Activated CD4-positive, alpha-beta T cell treated with anti-CD3 and anti-CD28 coated beads for 48 hours (primary cell): Measurements from ENCODE around the gene DUT.

Experiments
- DNase-seq: peaks from one replicate; pipeline ENCODE4 v3.0.0-alpha.2; 2020

Gene DUT

DNA sequence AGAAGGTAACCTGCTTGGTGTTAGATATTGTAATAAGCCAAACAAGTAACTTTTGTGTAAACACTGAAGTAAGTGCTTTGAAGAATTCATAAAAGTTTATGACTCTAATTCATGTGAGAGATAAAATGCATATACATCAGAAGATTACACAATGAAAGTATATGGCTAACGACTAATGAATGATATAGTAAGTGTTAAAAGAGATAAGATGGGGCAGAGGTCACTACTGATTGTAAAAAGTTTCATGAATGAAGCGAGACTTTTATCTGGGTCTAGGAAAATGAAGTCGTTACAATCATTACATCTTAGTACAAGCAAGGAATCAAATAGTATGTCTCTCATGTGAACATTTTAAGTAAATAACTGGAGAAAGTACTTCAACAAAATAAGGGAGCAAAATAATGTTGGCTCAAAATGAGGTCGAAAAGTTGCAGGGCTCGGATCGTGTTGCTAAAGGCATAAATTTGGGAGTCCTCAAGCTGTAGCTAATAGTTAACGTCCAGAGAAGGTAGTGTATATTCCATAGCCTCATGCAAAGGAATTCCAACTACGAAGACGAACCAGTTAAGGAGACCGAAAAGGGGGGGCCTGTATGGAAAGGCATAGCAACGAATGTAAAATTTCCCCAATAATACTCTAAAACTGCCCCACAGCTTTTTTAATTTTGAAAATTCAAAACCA lies 984 bp upstream of the DUT start:
- no peak for DNase-seq

DNA sequence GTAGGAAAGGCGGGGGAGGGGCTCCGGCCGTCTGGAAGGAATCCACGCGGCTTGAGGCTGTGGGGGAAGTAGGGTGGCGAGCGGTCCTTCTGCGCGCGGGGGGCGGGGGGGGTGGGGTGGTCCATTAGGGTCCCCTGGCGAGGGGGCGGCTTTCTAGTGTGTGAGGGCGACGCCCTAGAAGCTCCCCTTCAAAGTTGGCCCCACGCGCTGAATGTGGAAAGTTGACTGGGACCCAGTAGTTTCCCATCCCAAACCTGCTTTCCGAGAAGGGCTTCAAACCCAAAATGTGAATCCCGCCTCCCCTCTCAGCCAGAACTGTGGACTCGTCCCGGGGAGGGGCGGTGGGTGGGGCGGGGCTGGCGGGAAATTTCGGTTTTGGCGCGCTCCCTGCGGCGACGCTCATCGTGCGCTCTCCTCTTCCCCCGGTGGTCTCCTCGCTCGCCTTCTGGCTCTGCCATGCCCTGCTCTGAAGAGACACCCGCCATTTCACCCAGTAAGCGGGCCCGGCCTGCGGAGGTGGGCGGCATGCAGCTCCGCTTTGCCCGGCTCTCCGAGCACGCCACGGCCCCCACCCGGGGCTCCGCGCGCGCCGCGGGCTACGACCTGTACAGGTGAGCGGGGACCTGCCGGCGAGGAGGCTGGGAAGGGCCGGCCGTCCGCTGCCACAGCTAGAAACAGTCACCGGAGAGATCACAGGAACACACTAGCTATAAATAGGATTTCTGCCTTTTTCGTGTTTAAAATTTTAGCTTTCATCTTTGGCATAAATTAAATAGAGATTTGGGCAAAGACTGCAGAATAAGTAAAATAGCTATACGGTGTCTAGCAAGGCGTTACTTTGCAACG lies 790 bp downstream of the DUT start:
- peak; percentile 83 for DNase-seq

DNA sequence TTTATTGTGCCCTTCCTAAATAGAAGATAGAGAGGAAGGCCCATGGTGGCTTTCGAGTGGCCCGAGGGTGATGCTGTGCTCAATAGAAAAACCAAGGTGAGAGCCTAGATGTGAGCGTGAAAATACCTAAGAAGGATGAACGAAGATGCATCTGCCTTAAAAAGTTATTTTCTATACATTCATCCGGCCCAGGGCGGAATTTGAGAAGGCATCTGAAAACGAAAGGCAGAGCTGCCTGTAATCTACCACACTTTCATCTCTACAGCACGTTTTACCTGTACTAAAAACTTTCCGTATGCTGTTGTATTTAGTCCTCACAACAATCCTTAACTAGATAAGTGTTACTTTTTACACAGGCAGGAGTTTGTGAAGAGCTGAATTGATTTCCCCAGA lies 1.4 kb downstream of the DUT start:
- peak; percentile 25 for DNase-seq

DNA sequence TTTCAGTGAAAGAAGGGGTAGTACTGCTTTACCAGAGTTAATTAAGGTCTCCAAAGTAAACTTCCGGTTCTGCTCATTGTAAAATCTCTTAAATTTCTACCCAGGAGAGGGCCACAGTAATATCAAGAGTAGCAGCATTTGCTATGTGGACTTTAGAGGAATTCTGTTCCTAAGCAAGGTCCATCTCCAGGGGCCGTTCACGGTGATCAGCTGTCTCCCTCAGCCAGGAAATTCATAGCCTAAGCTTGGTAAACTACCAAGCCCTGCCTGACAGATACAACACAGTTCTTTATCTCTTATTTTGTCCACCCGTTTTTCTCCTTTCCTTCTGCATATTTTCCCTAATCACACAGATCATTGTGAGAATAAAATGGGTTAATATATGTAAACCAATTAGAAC lies 2.3 kb downstream of the DUT start:
- DNase-seq: no peak

DNA sequence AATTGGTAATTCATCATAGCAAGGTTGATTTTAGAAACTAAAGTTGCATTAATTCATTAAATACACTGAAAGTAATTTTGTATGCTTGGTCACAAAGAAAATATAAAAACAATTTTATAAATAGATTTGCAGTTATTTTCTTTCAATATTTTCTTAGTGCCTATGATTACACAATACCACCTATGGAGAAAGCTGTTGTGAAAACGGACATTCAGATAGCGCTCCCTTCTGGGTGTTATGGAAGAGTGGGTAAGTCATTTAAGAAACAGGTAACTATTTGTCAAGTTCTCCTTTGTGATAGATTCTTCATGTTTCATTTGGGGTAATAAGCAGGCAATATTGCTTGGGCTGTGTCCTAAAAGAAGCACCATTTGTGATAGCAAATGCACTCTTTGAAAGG lies 3.0 kb downstream of the DUT start:
- no peak for DNase-seq

DNA sequence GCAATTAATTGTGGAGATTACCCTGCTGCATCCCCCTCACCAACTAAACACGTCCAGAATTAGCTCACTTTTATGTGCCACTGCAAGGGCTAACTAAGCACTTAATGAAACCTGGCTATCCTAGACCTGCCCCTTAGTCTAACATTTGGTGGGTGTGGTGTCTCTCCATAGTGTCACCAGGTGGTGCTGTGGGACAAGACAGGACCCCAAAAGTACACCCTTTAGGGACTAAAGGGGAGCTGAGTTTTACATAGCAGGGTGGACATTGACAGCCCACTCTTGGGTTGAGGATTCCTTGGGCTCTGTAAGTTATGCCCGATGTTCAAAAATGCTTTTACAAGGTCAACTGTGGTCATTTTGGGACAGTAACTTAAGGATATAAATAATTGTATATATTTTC lies 5.7 kb downstream of the DUT start:
- DNase-seq: peak; percentile 10

DNA sequence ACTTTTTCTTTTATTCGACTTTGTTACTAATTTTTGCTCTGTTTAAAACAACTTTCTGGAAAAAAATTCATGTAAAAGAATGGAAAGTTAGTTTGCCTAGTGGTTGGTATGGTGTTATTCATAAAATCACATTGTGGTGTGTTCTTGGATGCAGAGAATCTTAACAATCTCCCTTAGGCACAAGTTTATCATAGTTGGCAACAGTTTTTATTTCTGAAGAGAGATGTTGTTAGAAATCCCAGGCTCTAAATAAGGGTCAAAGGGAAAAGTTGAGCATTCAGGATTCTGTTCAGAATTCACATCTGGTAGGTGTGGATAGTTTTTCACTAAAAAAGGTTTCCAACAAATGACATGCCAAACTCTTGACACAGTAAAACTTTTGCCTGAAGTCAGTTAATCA lies 6.4 kb downstream of the DUT start:
- no peak for DNase-seq

DNA sequence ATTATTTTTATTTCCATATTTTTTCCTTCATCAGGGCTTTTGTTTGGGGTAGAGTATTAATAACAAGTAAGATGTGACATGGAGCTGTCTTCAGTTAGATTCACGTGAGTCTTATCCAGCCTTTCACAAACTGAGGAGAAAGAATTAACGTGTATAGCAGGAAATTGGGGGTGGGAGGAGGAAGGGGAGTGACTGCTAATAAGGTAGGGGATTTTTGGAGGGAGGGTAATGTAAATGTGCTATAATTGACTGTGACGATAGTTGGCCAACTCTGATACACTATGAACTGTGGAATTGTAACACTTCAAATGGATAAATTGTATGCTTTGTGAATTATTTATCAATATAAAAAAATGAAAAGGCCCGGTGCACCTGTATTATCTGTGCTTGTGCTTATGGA lies 8.9 kb downstream of the DUT start:
- DNase-seq: no peak

DNA sequence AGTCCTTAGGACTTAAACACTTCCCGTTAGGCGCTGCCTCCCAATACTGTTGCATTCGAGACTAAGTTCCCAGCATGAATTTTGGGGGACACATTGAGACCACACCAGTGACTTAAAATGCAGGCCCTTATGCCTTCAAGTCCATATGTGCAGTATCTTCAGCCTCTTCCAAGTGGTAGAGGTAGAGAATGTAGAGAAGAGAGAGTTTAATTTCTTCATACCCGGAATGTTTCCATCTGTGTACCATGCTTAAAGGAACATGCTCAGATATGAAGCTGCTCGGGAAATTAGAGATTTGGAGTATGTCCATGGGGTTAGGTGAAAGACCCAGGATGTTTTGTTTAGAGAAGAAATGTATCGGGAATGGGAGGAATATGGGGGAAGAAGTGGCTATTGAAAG lies 12.6 kb downstream of the DUT start:
- DNase-seq: no peak

DNA sequence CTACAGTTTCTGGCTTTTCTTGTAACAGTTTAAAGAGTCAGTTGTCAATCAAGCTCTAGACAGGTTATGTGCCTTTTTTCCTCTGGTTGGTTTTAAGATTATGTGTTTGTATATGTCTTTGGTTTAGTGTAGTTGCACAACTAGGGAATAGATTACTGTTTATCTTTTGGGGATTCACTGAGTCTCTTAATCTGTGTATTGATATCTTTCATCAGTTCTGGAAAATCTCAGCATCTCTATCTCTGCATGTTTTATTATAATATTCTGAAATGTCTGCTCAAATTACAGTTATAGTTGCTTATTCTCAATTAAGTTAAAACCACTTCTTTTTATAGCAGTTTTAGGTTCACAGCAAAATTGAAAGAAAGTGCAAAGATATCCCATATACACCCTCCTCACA lies 14.3 kb downstream of the DUT start:
- no peak for DNase-seq

DNA sequence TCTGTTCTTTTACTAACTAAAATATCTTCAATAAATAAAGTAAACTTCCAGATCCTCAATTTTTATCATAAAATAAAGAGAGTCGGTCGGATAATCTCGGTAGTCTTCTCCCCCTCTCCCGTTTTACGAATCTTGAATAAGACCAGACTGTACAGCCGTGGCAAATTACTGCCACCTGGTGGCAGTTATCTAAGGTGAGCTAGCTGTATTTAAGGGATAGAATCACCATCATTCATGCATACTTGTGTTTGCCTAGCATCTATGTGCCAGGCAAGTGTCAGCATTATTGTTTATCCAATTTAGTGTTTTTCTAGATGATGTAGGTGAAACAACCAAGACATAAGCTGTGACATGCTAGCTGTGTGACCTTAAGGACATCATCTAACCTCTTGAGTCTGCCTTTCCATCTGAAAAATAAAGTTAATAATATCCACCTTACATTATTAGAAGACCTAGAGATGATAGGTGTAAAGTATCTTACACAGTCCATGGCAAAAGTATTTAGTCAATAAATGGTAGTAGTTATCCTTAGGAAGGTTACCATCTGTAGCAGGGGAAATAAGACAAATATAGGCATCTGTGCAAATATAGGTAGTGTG lies 21.3 kb downstream of the DUT start:
- DNase-seq: peak; percentile 59

DNA sequence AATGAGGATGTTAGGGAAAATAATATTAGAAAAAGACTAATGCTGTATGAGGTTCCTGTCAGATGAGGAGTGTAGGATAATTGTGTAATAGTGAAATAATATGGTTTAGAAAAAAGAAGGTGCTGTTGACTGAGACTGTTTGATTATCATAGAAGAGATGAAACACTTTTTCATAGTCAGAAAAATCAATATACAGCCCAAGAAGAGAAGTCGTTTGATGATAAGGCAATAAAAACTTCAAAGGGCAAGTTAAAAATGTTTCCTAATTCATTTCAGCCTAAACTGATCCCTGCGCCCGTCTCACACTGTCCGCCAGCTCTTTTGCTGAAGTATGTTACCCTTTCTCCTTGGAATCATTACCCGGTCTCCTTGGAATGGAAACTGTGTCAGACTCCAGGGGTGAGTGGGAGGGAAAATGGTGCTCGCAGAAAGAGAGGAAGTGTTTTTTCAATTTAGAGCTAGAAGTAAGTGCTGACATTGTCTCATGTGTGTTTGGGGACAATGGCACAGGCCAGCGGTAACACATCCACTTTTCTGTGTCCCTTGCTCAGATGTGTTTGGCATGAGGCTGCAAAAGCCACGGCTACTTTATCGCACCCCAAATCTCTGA lies 23.6 kb downstream of the DUT start:
- DNase-seq: no peak

DNA sequence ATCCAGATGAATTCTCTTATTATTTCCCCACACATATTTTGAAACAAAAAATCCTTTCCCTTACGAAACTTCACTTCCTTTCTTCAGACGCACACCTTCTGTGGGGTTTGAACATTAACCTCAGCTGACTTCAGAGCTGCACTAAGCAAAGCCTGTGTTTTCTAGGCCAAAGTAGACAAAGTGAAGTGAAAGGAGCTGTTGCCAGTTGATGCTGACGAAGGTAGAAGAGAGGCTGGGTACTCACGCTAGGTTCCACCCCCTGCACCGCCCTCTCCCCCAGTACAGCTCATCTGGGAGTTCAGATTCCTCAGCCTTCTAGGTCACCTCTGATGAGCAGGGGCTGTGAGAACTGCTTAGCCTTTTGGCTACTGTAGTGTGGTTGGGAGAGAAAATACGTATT lies 24.1 kb downstream of the DUT start:
- DNase-seq: no peak

DNA sequence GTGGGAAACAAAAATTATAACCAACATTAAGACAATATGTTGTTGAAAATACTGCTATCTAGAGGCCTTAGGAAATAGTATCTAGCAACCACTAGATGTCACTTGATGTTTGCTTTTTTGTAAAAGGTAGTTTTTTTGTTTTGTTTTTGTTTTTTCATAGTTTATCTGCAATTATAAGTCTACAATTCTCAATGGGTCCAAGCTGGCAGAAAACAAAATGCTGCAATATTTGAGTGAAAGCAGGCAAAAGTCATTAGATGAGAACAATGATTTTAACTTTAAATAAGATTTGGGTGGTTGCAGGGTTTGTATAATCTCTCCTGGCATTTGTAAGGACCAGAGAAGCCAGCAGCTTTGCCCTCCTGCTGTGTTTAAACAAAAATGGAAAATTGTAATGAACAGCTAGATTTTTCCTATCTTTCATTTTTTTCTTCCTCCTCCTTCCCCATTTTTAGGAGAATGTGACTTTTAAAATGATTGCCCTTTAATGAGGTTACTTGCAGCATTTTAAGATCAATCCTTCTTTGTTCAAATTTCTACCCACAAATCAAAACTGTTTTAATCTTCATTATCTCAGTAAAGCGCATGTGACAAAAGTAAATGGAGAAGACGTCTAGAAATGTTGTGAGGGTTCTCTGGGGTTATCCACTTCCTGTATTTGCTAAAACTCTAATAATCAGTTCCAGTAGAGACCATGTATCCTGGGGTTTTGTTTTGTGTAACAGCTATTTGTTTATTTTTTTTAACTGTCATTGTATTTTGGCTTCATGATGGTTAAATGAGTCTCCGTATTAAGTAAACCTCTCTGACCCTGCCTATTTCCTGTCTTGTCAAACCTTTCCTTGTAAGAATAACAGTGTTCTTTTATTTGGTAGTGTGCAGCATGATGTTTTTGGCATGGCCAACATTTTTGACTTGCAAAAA lies 27.3 kb downstream of the DUT start:
- no peak for DNase-seq

DNA sequence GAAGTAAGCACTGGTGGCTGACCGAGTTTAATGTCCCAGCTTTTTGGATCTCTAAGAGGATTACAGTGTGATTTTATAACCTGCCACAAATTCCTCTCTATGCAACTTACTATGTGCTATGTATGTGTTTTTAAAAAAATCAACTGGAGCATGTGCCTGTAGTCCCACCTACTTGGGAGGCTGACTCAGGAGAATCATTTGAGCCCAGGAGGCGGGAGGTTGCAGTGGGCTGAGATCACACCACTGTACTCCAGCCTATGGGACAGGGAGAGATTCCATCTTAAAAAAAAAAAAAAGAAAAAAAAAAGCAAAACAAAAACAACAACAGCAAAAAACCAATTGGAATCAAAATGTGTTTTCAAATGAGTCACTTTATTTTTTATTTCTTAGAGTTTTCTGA lies 29.6 kb downstream of the DUT start:
- DNase-seq: no peak

DNA sequence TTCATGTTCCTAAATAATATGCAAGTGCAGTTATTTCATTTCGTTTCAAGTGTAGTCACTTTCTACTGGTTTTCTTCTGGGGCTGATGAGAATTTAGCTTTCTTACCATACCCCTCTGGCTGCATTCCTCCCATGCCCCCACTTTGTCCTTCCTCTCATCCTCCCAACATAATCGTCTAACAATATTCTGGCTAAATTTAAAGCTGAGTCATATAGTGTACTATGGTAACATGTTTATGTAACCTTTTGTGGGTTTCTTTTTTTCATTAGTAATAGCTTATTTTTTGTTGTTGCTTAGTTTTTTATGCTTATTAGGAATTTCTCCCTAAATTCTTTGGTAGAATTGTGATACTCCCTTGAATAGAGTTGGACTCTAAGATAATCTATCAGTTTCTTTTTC lies 30.5 kb downstream of the DUT start:
- DNase-seq: no peak

DNA sequence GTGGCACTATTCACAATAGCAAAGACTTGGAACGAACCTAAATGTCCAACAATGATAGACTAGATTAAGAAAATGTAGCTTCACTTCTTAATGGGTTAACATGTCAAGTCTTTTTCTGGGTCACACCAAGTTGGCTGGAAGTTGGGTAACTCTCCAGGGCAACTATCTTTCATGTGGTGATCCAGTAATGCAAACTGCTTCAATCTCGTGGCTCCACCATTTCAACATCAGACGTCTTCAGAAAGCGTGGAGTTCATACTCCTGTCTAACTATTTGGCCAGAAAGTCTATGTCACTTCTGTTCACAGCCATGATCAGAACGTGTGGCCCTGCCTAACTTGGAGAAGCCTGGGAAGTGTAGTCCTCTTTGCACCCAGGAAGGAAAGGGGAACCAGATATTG lies 32.2 kb downstream of the DUT start:
- no peak for DNase-seq

DNA sequence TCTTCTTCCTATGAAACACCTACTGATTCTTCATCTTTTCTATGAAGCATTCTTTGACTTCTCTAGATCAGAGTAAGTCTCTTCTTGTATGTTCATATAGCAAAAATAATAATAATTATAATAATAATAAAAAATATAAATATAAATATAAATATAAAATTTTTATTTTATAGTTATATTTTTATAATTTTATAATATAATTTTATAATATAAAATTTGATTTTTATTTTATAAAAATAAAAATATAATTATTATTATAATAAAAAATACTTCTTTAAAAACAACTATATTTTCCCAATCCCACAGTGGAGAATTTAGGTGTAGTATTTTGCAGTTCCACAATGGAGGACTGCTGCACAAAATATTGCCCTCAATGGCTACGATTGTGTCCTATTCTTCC lies 34.3 kb downstream of the DUT start:
- DNase-seq: no peak

DNA sequence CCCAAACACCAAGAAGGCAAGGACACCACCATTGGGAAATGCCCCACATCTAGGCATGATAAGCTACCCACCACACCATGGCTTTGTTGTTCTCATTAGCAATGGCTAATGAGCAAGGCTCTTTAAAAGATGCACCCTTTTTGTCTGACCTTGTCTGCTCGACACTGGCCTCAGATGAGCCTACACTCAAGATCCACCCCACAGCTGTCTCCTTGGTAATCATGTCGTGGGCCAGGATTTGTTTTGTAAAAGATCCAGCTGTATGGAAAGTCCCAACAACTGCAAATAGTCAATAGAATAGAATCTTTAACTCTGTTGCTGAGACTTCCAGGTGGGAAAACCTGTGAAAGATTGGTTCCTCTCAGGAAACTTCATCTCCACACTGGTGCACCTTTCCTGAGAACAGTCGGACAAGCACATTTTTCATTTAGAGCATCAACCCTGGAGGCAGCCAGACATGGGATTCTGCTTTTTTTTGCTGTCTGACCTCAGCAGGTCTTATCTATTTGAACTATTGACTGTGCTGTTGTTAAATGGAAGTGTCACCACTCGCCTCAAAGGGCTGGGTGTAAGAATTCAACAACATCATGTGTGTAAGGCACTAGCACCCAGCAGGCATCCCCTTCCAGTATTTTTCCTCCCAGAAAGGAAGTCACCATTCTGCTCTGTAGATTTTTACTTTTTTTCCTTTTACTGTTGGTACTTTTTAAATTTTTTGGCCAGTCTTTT lies 35.5 kb downstream of the DUT start:
- no peak for DNase-seq

DNA sequence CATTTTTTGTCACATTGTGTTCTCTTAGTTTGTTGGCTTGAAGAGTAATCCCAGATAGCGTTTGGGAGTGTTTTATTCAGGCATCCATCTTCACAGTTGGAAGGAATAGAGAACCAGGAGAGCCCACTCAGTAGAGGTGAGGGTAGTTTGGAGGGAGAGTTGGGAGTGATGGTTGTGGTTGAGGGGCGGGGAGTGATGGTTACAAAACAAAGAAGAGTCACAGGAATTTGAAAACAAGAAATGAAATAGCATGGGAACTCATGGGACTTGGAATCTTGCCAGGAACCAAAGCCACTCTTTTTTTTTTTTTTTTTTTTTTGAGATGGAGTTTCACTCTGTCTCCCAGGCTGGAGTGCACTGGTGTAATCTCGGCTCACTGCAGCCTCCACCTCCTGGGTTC lies 36.3 kb downstream of the DUT start:
- no peak for DNase-seq

DNA sequence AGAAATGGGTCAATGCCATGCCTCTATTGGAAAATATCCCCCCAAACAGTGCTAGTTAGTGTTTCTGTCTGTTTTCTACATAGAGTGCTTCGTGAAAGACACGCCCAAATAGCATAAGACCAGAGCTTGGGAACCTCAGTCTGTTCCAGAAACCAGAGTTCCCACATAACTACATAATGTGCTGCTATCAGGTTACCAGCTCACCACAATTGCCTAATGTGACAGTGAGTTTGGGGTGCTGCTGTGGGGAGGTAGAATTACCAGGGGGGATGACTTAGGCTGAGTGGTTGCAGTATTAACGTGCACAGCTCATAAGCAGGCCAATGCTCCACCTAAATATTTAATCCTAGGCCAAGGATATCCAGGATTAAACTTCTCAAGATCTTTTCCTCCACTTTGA lies 39.2 kb downstream of the DUT start:
- no peak for DNase-seq

DNA sequence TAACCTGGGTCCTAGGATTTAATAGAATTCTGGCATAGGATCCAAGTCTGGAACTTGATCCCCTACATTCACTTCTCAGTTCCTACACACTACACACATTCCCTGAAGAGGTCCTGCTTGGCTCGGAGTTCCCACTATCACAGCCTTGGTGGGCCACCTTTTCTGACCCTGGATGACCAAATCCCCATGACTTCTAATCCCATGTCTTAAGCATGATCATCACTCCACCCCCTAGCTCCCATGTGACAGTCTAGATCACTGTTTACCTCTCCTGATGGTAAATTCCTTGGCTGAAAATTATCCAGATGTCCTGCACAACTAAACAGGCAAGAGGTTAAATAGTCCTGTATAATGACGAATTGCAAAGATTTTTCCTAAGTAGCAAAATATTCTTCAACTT lies 40.3 kb downstream of the DUT start:
- no peak for DNase-seq
